AG09309 (cell line): Measurements from ENCODE around the gene ATG4D.

Source experiments
- DNase-seq: peaks from one replicate; pipeline ENCODE4 v3.0.0-alpha.2; 2010; ENCODE audit warnings: low read depth
- H3K4me3 ChIP-seq: 2 replicates; pipeline ENCODE4 v1.5.1; 2011; ENCODE audit warnings: mild to moderate bottlenecking, low read depth, low read length, moderate library complexity; ENCODE audit not compliant: control insufficient read depth
- CTCF ChIP-seq: IDR thresholded peaks from 2 replicates; pipeline ENCODE4 v1.5.1; 2011; ENCODE audit warnings: mild to moderate bottlenecking, low read depth, low read length, inconsistent platforms; ENCODE audit not compliant: insufficient read depth, control insufficient read depth; ENCODE audit errors: missing control alignments

ATG4D gene

DNA sequence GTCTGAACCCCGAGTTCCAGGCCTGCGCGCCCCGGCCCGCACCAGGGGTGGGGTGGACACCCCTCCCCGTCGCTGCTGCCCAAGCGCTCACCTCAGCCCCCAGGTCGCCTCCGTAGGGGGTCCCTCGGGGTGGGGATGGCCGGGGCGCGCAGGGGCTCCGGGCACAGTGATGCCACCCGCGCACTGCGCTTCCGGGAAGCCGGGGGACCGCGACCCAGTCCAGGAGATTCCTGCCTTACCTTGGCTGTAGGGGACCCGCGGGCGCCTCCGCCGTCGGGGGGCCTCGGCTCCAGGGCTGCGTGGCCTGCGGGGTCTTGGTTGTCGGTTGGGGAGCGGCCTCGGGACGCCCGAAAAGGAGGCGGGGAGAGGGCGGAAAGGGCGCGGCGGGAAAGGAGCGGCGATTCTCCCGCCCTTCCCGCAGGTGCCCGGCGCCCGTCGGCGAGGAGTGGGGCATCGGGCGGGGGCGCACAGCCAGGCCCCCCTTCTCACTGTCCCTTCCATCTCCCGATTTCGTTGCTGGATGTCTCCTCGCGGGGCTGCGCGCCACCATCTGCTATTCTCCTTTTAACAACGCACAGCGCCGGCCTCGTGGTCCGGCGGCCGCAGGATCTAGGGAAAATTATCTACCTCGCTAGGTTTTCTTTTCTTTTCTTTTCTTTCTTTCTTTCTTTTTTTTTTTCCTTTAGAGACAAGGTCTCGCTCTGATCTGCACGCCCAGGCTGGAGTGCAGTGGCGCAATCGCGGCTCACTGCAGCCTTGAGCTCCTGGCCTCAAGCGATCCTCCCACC, 40.5 kb upstream of the ATG4D start, which contains the start of gene KEAP1:
Gene KEAP1 (minus strand): TSS at position 355 of the 788 bp plus-strand sequence. CDS start 3,323 bp downstream, outside the sequence.
- DNase-seq, result no peak
- TF ChIP-seq CTCF, result no peak
- H3K4me3 ChIP-seq, result peak within 1 kb of the TSS; percentile 89

GRCh38 chr19:10505583-10506229, 38.0 kb upstream of the ATG4D start:
- TF ChIP-seq CTCF, result peak; percentile 76
- no peak overlapping the region for H3K4me3 ChIP-seq
- DNase-seq, result no peak

DNA sequence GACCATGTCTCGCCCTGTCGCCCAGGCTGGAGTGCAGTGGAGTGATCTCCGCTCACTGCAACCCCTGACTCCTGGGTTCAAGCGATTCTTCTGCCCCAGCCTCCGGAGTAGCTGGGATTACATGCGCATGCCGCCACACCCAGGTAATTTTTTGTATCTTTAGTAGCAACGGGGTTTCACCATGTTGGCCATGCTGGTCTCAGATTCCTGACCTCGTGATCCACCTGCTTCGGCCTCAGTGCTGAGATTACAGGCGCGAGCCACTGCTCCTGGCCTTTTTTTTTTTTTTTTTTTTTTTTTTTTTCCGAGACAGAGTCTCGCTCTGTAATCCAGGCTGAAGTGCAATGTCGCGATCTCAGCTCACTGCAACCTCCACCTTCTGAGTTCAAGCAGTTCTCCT, 35.7 kb upstream of the ATG4D start:
- TF ChIP-seq CTCF, result no peak
- no peak for DNase-seq
- no peak overlapping the region for H3K4me3 ChIP-seq

DNA sequence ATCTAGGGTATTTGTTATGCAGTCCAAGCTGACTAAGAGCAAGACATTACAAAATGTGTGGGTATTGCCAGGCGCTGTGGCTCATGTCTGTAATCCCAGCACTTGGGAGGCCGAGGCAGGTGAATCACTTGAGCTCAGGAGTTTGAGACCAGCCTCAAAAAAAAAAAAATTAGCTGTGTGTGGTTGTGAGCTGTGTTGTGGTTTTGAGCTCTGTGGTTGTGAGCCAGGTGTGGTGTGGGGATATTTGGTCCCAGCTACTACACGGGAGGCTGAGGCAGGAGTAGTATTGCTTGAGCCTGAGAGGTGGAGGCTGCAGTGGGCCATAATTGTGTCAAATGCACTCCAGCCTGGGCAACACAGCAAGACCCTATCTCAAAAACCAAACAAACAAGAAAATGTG, 35.0 kb upstream of the ATG4D start:
- H3K4me3 ChIP-seq, result no peak overlapping the region
- no peak for TF ChIP-seq CTCF
- no peak for DNase-seq

DNA sequence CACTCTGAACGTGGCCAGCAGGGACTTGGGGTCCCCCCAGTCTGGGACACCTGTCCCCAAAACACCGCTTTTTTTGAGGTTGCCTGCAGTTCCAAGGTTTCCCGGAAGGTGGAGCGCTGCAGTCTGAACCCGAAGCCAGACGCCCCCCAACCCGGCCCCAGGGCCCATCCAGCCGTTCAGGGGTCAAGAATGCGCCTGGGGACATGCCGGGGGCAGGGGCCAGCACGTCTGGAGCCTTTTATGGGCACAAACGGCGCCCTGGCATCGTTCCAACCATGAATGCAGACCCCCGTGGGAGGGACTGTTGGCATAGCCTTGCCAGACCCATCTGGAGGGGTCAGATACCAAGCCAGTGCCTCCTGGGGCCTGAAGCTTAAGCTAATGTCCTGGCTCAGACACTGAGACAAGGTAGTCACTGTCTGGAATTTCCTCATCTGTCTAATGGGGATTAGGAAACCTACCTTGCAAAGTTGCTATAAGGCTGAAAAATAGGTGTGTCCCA, 33.4 kb upstream of the ATG4D start:
- no peak overlapping the region for H3K4me3 ChIP-seq
- no peak for DNase-seq
- peak; percentile 72 for TF ChIP-seq CTCF

DNA sequence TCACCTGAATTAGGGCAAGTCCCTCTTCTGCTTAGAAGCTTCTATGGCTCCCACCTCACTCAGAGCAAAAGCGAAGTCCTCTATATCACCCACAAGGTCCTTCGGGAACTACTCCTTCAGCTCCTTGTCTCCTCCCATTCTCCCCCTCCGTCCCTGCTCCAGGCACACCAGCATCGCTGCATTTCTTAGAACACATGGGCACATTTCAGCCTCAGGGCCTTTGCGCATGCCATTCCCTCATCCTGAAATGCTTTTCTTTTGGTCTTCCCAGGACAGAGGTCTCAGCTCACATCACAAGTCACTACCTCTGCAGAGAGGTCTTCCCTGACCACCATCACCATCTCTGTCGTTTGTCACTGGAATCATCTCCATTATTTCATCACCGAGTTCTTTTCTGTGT, 30.5 kb upstream of the ATG4D start:
- DNase-seq, result no peak
- no peak overlapping the region for H3K4me3 ChIP-seq
- TF ChIP-seq CTCF, result no peak
